Ishikawa (cell line): ENCODE results near the gene TBC1D22A.

Experiments used
- CEBPB ChIP-seq: IDR thresholded peaks from 2 replicates; pipeline ENCODE4 v1.6.1; 2012
- CREB1 ChIP-seq: IDR thresholded peaks from 2 replicates; pipeline ENCODE4 v1.6.1; 2012; ENCODE audit warnings: low read depth
- EGR1 ChIP-seq: IDR thresholded peaks from 2 replicates; pipeline ENCODE4 v1.6.1; 2012
- EP300 ChIP-seq: IDR thresholded peaks from 2 replicates; pipeline ENCODE4 v1.6.1; 2012; ENCODE audit warnings: borderline replicate concordance
- FOXM1 ChIP-seq: IDR thresholded peaks from 2 replicates; pipeline ENCODE4 v1.6.1; 2012; ENCODE audit warnings: low read depth, borderline replicate concordance
- NFIC ChIP-seq: IDR thresholded peaks from 2 replicates; pipeline ENCODE4 v1.6.1; 2012
- RAD21 ChIP-seq: IDR thresholded peaks from 2 replicates; pipeline ENCODE4 v1.6.1; 2012; ENCODE audit warnings: low read depth
- TAF1 ChIP-seq: IDR thresholded peaks from 2 replicates; pipeline ENCODE4 v1.6.1; 2012; ENCODE audit warnings: low read depth, mild to moderate bottlenecking
- TCF12 ChIP-seq: IDR thresholded peaks from 2 replicates; pipeline ENCODE4 v1.6.1; 2012; ENCODE audit warnings: low read depth
- TEAD4 ChIP-seq: IDR thresholded peaks from 2 replicates; pipeline ENCODE4 v1.6.1; 2012
- YY1 ChIP-seq: IDR thresholded peaks from 2 replicates; pipeline ENCODE4 v1.6.1; 2012; ENCODE audit warnings: low read depth
- ZBTB7A ChIP-seq: IDR thresholded peaks from 2 replicates; pipeline ENCODE4 v1.6.1; 2012; ENCODE audit warnings: low read depth
- TF ChIP-seq, protein P1 (sequence below): IDR thresholded peaks from 2 replicates; pipeline ENCODE4 v1.6.1; 2012
- TF ChIP-seq, protein P2 (sequence below): IDR thresholded peaks from 2 replicates; pipeline ENCODE4 v1.6.1; 2012; ENCODE audit warnings: low read depth, mild to moderate bottlenecking
- TF ChIP-seq, protein P3 (sequence below): IDR thresholded peaks from 2 replicates; pipeline ENCODE4 v1.6.1; 2012

The TBC1D22A gene

DNA sequence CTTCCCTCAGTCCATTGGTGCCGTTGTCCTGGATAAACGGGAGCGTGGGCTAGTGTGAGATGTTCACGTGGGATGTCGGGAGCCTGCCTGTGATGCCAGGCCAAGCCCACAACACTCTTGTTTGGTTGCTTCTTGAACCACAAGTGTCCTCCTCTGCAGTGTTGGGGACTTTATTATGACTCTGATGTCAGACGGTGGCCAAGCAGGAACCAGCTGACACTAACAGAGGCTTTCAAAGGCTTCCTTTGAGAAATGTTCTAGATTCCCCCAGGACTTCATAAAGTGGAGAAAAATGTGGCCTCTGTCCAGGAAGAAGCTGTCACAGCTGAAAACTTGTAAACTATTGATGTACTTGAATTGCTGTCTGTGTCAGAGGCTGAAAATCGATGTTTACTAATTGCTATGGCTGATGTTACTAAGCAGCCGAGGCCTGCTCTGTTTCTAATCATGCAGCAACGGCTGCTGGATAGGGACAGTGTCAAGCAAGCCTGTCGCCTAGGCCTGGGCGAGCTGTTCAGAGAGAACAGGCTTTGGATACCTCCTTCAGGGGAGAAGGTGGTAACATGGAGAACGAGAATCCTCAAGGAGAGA, 131.7 kb downstream of the TBC1D22A start:
- TF ChIP-seq FOXM1 (no peak), EGR1 (no peak), ZBTB7A (no peak), CEBPB (no peak)
- TF ChIP-seq, protein P1, sequence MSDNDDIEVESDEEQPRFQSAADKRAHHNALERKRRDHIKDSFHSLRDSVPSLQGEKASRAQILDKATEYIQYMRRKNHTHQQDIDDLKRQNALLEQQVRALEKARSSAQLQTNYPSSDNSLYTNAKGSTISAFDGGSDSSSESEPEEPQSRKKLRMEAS, result no peak
- TF ChIP-seq, protein P2, sequence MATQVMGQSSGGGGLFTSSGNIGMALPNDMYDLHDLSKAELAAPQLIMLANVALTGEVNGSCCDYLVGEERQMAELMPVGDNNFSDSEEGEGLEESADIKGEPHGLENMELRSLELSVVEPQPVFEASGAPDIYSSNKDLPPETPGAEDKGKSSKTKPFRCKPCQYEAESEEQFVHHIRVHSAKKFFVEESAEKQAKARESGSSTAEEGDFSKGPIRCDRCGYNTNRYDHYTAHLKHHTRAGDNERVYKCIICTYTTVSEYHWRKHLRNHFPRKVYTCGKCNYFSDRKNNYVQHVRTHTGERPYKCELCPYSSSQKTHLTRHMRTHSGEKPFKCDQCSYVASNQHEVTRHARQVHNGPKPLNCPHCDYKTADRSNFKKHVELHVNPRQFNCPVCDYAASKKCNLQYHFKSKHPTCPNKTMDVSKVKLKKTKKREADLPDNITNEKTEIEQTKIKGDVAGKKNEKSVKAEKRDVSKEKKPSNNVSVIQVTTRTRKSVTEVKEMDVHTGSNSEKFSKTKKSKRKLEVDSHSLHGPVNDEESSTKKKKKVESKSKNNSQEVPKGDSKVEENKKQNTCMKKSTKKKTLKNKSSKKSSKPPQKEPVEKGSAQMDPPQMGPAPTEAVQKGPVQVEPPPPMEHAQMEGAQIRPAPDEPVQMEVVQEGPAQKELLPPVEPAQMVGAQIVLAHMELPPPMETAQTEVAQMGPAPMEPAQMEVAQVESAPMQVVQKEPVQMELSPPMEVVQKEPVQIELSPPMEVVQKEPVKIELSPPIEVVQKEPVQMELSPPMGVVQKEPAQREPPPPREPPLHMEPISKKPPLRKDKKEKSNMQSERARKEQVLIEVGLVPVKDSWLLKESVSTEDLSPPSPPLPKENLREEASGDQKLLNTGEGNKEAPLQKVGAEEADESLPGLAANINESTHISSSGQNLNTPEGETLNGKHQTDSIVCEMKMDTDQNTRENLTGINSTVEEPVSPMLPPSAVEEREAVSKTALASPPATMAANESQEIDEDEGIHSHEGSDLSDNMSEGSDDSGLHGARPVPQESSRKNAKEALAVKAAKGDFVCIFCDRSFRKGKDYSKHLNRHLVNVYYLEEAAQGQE, result no peak

DNA sequence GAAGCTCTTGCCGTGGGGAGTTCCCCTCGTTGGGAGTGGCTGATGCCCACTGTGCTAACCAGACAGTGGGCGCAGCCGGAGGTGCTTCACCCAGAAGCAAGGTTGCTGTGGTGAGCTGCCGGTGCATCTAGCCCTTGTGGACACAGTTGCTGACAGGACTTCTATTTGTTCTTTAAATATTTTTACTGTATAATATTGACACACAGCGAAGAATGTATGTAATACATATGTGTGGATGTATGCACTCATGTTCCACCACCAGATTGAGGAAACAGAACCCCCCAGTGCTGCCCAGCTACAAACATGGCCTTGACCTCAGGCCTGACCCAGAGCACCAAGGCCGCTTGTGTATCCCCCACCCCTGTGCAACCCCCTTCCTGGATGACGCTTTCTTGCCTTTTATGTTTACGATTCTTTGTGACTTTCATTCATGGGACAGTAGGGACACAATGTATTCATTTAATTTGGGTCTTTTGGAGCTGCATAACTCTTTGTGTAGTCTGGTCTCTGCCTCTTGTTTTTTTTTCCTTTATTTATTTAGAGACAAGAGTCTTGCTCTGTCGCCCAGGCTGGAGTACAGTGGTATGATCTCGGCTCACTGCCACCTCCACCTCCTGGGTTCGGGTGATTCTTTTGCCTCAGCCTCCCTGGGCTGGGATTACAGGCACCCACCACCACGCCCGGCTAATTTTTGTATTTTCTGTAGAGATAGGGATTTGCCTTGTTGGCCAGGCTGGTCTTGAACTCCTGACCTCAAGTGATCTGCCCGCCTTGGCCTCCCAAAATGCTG, 132.6 kb downstream of the TBC1D22A start:
- TF ChIP-seq, protein P3, sequence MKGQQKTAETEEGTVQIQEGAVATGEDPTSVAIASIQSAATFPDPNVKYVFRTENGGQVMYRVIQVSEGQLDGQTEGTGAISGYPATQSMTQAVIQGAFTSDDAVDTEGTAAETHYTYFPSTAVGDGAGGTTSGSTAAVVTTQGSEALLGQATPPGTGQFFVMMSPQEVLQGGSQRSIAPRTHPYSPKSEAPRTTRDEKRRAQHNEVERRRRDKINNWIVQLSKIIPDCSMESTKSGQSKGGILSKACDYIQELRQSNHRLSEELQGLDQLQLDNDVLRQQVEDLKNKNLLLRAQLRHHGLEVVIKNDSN, result no peak
- no peak for TF ChIP-seq CEBPB
- TF ChIP-seq, protein P1, result no peak

DNA sequence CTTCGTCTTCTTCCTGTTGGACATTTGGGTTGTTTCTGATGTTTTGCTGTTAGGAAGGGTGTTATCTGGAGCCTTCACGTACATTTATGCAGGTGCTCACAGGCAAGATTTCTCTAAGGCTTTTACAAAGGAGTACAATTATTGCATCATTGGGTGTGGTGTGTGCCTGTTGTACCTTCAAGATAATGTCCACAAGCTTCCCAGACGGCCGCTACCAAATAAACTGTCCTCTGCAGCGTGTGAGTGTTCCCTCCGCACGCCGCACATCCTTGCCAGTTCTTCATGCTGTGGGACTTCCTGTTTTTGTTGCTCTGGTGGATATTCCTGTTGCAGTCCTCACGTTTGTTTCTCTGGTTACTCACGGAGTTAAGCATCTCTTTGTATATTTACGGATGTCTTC, 133.3 kb downstream of the TBC1D22A start:
- TF ChIP-seq FOXM1 (no peak), EP300 (no peak), YY1 (no peak), TEAD4 (no peak), EGR1 (no peak), TAF1 (no peak), RAD21 (no peak), TCF12 (no peak), ZBTB7A (no peak), CEBPB (no peak), NFIC (no peak), CREB1 (no peak)
- TF ChIP-seq, protein P3, result no peak
- TF ChIP-seq, protein P2, result no peak
- TF ChIP-seq, protein P1, result no peak

DNA sequence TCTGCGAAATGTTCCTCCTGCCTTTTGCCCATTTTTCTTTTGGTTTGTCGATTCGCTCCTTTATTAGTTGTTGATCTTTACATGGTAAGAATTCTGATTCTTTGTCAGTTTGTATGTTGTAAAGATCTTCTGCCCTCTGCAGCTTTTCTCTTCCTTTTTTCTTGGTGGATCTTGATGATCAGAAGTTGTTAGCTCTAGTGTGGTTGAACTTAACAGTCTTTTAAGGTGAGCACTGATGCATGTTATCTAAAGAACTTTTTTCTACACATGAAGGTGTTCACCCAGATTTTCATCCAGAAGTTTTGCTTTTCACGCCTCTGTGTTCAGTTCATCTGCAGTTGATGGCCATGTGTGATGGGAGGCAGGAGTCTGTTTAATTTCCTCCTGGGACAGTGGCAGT, 133.7 kb downstream of the TBC1D22A start:
- TF ChIP-seq, protein P2, result no peak
- TF ChIP-seq EP300 (no peak), CEBPB (no peak)
